SK-N-SH (cell line): ENCODE results near the gene MAP7. TPM values are rescaled to one million over a fixed set of nuclear protein-coding genes. Genes with fewer than 3 reads are reported as not detected.

Experiments
- CTCF ChIA-PET: fragments of 300-600, 350-600 bp; formaldehyde crosslinking; extraction: SDS; loops from one replicate; lab custom pipeline; 2021; lab: Yijun Ruan, JAX
- POLR2A ChIA-PET: fragments of 350-600 bp; sonication (Branson Sonifier 250); formaldehyde crosslinking; extraction: SDS; loops from one replicate; lab custom pipeline; 2020; ENCODE audit warnings: antibody characterized with exemption, inconsistent platforms; lab: Yijun Ruan, JAX
- DNase-seq: peaks from one replicate; pipeline ENCODE4 v3.0.0; 2012
- H2AFZ ChIP-seq: fragments of 200-600 bp; sonication (generic); 2 replicates; pipeline ENCODE4 v1.8.1; 2016; ENCODE audit warnings: antibody characterized with exemption, mild to moderate bottlenecking, low read depth
- H3F3A ChIP-seq: fragments of 200-600 bp; sonication (generic); replicated peaks from 2 replicates; pipeline ENCODE3; 2016; ENCODE audit warnings: antibody characterized with exemption, mild to moderate bottlenecking; ENCODE audit not compliant: insufficient read depth
- H3K27ac ChIP-seq, 2 experiments: fragments of 200-500 bp in 1 of 2; fragments of 200-600 bp in 1 of 2; sonication (Bioruptor generic) in 1 of 2; sonication (generic), shearing (Covaris generic) in 1 of 2; 2 replicates each; pipeline versions ENCODE4 v1.5.1 to v1.6.1; 2014 to 2016; ENCODE audit warnings: low read depth in 2 of 2, inconsistent platforms in 1 of 2, low read length in 1 of 2, mild to moderate bottlenecking in 1 of 2, mixed read lengths in 1 of 2
- H3K27me3 ChIP-seq: fragments of 200-600 bp; sonication (generic), shearing (Covaris generic); 2 replicates; pipeline ENCODE4 v1.6.1; 2016; ENCODE audit warnings: mixed run types; ENCODE audit not compliant: insufficient read depth
- H3K36me3 ChIP-seq, 2 experiments: fragments of 200-500 bp in 1 of 2; fragments of 200-600 bp in 1 of 2; sonication (Bioruptor generic) in 1 of 2; sonication (generic) in 1 of 2; replicated peaks in 1 of 2; 2 replicates each; pipeline versions ENCODE3 to v1.5.1; 2014 to 2016; ENCODE audit warnings: low read length in 1 of 2, mild to moderate bottlenecking in 1 of 2; ENCODE audit not compliant: insufficient read depth in 2 of 2, control insufficient read depth in 1 of 2
- H3K4me1 ChIP-seq, 2 experiments: fragments of 200-500 bp in 1 of 2; fragments of 200-600 bp in 1 of 2; sonication (Bioruptor generic) in 1 of 2; sonication (generic), shearing (Covaris generic) in 1 of 2; 2 replicates each; pipeline versions ENCODE4 v1.5.1 to v1.6.1; 2014 to 2016; ENCODE audit warnings: low read depth in 1 of 2, low read length in 1 of 2, mixed run types in 1 of 2; ENCODE audit not compliant: insufficient read depth in 2 of 2, control insufficient read depth in 1 of 2
- H3K4me2 ChIP-seq: fragments of 200-600 bp; sonication (generic), shearing (Covaris generic); 2 replicates; pipeline ENCODE4 v1.6.1; 2017; ENCODE audit warnings: mixed run types
- H3K4me3 ChIP-seq, 2 experiments: fragments of 200-500 bp in 1 of 2; fragments of 200-600 bp in 1 of 2; sonication (Bioruptor generic) in 1 of 2; sonication (generic), shearing (Covaris generic) in 1 of 2; 2 replicates each; pipeline versions ENCODE4 v1.5.1 to v1.8.1; 2014 to 2016; ENCODE audit warnings: low read depth in 2 of 2, inconsistent platforms in 1 of 2, low read length in 1 of 2, mild to moderate bottlenecking in 1 of 2, mixed read lengths in 1 of 2, moderate library complexity in 1 of 2
- H3K79me2 ChIP-seq: fragments of 200-600 bp; sonication (generic); 2 replicates; pipeline ENCODE4 v1.8.1; 2017; ENCODE audit warnings: mild to moderate bottlenecking; ENCODE audit not compliant: insufficient read depth
- H3K9ac ChIP-seq: fragments of 200-600 bp; sonication (generic); 2 replicates; pipeline ENCODE4 v1.6.1; 2017; ENCODE audit warnings: mixed run types
- H3K9me2 ChIP-seq: fragments of 200-600 bp; sonication (generic); 2 replicates; pipeline ENCODE4 v1.6.1; 2017; ENCODE audit warnings: mixed run types
- H3K9me3 ChIP-seq: fragments of 200-600 bp; sonication (generic); 2 replicates; pipeline ENCODE4 v1.6.1; 2017; ENCODE audit warnings: mixed run types, mild to moderate bottlenecking, moderate library complexity
- H4K20me1 ChIP-seq: fragments of 200-600 bp; sonication (generic); 2 replicates; pipeline ENCODE4 v1.6.1; 2017; ENCODE audit warnings: mild to moderate bottlenecking, mixed run types; ENCODE audit not compliant: insufficient read depth
- CTCF ChIP-seq: fragments of 200-600 bp; sonication (generic); IDR thresholded peaks from 2 replicates; pipeline ENCODE4 v1.6.1; 2017; ENCODE audit warnings: antibody characterized with exemption, mild to moderate bottlenecking, moderate library complexity
- EP300 ChIP-seq, 2 experiments: IDR thresholded peaks; 2 replicates each; pipeline versions ENCODE4 v1.4.0 to v1.6.1; 2012; ENCODE audit warnings: borderline replicate concordance in 1 of 2, low read depth in 1 of 2, low read length in 1 of 2
- GATA2 ChIP-seq: sonication (generic); formaldehyde crosslinking; IDR thresholded peaks from 2 replicates; pipeline ENCODE4 v1.5.0; 2020; ENCODE audit warnings: mild to moderate bottlenecking, missing genetic modification reagents
- IRF3 ChIP-seq: fragments of 150-350 bp; IDR thresholded peaks from 2 replicates; pipeline ENCODE4 v1.6.1; 2016; ENCODE audit warnings: mild to moderate bottlenecking, low read depth, low read length
- MAX ChIP-seq: IDR thresholded peaks from 2 replicates; pipeline ENCODE4 v1.4.0; 2012; ENCODE audit warnings: low read depth
- NRF1 ChIP-seq: IDR thresholded peaks from 2 replicates; pipeline ENCODE4 v1.6.1; 2012; ENCODE audit warnings: low read depth, mild to moderate bottlenecking, low read length
- PBX3 ChIP-seq: IDR thresholded peaks from 2 replicates; pipeline ENCODE4; 2012
- POLR2AphosphoS5 ChIP-seq: IDR thresholded peaks from 2 replicates; pipeline ENCODE4 v1.6.1; 2012; ENCODE audit warnings: low read depth, low read length
- RXRA ChIP-seq: IDR thresholded peaks from 2 replicates; pipeline ENCODE4 v1.4.0; 2012; ENCODE audit warnings: low read depth, mild to moderate bottlenecking, borderline replicate concordance
- SIN3A ChIP-seq: IDR thresholded peaks from 2 replicates; pipeline ENCODE4 v1.6.1; 2012; ENCODE audit warnings: low read depth, mild to moderate bottlenecking, low read length, moderate library complexity, borderline replicate concordance
- USF1 ChIP-seq: IDR thresholded peaks from 2 replicates; pipeline ENCODE4 v1.4.0; 2012; ENCODE audit warnings: low read depth, borderline replicate concordance
- USF2 ChIP-seq: fragments of 150-350 bp; IDR thresholded peaks from 2 replicates; pipeline ENCODE4 v1.6.1; 2017; ENCODE audit warnings: antibody characterized with exemption, low read length, low read depth, borderline replicate concordance
- YY1 ChIP-seq: IDR thresholded peaks from 2 replicates; pipeline ENCODE4 v1.4.0; 2012; ENCODE audit warnings: low read depth, mild to moderate bottlenecking
- ZBTB33 ChIP-seq: IDR thresholded peaks from 2 replicates; pipeline ENCODE4 v1.4.0; 2012; ENCODE audit warnings: low read depth, borderline replicate concordance
- WGBS: methylation state at CpG from one replicate; pipeline ENCODE4 v1.1.6; 2017; ENCODE audit warnings: low lambda C conversion rate; 5-methylcytosine and 5-hydroxymethylcytosine counted together
- polyA plus RNA-seq, 3 experiments: library from polyadenylated mRNA; depleted of rRNA; stranded (reverse); fragments of >200 nt; gene quantifications; 2 replicates each; pipeline ENCODE4 v1.2.3, GENCODE V29; 2012

MAP7 gene
- polyA plus RNA-seq, 1 of the 3 experiments (the other 2 are of a cell fraction), result 0.76 TPM

GRCh38 chr6:136521911-136522310 lies 28.3 kb downstream of the MAP7 start (continued):
- TF ChIP-seq PBX3 (no peak), EP300 (IDR thresholded peaks at IDR 0.05; ENCODE audit: borderline replicate concordance in 1 of 2, low read depth in 1 of 2, low read length in 1 of 2) (no peak), YY1 (no peak), RXRA (no peak), GATA2 (CRISPR knock-in tag) (no peak), ZBTB33 (no peak), IRF3 (no peak)

GRCh38 chr6:136521427-136521826 lies 28.8 kb downstream of the MAP7 start:
- TF ChIP-seq SIN3A (no peak), MAX (no peak), YY1 (no peak), NRF1 (no peak), ZBTB33 (no peak), USF1 (no peak), USF2 (no peak), PBX3 (no peak), POLR2AphosphoS5 (no peak), EP300 (IDR thresholded peaks at IDR 0.05; ENCODE audit: borderline replicate concordance in 1 of 2, low read depth in 1 of 2, low read length in 1 of 2) (no peak), CTCF (no peak)
- TF ChIP-seq, all 33 proteins: peak for 0
- H2AFZ ChIP-seq, result no peak overlapping the region
- no peaks in the 10 kb centered on the region for H3F3A ChIP-seq
- CTCF ChIA-PET, result no interaction called here
- WGBS, result 54% methylated on average over 2 of the region's 2 CpGs
- DNase-seq, result no peak
- H3K9me3 ChIP-seq, result no peaks in the 10 kb centered on the region
- no peaks in the 10 kb centered on the region for H3K9me2 ChIP-seq
- no peaks in the 10 kb centered on the region for H3K36me3 ChIP-seq
- no peak overlapping the region for H3K9ac ChIP-seq
- H4K20me1 ChIP-seq, result no peaks in the 10 kb centered on the region
- H3K4me2 ChIP-seq, result no peak overlapping the region
- peaks cover 0 to 27% of the 10 kb centered on the region in 2 experiments; a peak in 2 of 4 replicates for H3K4me1 ChIP-seq
- peak overlapping the region in 1 of 2 experiments; percentile 64; a peak in 2 of 4 replicates for H3K27ac ChIP-seq
- H3K27me3 ChIP-seq, result no peaks in the 10 kb centered on the region
- POLR2A ChIA-PET, result no interaction called here
- no peaks in the 10 kb centered on the region for H3K79me2 ChIP-seq
- no peak overlapping the region for H3K4me3 ChIP-seq
